NCI-H510A treated with DMSO at 0.1 percent for 48 hours (cell line): ENCODE measurements around the gene NFKBIZ.

Experiments used
- DNase-seq: peaks from one replicate; lab custom pipeline; 2025; lab: John Stamatoyannopoulos, UW

Gene NFKBIZ

GRCh38 chr3:101827211-101828174, 21.8 kb upstream of the NFKBIZ start:
- peak; percentile 68 for DNase-seq

- no peak for DNase-seq
Observed at GRCh38 chr3:101828276-101828675, 21.0 kb upstream of the NFKBIZ start.

DNA sequence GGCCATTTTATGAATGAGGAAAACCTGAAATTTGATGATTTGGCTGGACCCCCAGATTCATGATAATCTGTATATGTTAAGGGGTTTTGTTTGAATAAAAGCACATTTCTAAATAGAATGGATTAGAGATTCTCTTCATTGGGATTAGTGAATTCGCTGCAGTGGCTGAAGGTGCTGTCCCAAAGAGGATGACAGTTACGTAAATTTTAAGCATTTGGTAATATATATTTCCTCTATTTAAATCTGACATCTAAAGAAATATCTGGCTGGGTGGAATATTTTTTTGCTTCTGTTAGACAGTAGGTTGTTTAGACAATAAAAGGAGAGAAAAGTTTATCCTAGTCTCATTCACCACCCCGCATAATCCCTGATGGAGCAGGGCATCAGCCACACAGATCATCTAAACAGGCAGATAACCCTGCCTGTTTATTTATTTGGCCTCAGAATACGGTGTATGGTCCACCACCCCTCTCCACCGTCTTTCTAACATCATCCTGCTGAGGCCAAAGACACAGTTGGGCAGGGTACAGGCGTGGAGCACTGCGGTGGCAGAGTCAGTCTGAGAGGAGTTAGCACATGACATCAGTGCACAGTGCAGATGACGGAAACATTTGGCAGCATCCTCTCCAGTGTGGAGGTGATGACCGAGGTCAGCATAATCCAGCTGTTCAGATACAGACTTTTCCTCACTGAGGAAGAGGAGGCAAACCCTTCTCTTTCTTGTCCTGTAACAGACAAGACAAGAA, 20.4 kb upstream of the NFKBIZ start:
- no peak for DNase-seq

GRCh38 chr3:101829437-101829830, 19.9 kb upstream of the NFKBIZ start:
- DNase-seq: no peak

DNA sequence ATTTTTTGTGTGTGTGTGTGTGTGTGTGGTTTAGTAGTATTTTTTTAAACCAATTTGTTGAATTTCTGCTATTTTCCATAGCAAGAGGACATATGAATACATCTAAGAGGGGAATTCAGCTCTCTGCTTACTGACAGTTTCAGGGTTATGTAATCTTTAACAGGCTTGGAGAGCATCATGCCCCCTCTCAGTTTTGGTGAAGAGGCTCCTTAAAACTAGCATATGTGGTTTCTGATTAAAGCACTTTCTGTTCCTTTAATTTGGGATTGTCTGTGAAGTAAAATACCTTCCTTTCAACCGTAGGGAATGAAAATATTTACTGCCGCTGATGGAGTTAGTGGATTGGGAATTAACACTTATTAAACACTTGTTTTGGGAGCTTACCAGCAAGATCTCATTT, 19.4 kb upstream of the NFKBIZ start:
- no peak for DNase-seq

DNA sequence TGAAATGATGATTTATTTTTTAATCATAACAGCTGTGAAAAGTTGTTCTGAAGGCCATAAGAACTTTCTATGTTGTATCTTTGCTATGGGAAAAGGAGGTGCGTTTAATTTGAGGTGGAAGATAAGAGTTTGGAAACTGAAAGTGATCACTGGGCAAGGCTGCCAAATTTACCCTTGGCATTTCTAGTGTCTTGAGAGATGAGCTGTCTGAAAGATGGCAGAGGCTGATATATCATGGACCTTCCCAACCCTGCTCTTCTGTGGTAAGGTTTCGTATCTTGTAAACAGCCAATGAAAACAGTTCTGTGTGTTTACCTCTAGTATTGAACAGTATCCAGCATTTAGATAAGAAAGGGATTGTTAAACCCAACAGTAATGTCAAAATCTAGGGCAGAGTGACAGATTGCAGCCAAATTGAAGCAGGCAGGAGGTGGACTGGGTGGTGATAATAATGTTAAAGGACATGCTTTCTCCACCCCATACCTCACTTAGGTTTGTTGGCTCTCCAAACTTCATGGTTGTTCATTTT, 15.8 kb upstream of the NFKBIZ start:
- DNase-seq: no peak

GRCh38 chr3:101835676-101836075, 13.6 kb upstream of the NFKBIZ start:
- no peak for DNase-seq

DNA sequence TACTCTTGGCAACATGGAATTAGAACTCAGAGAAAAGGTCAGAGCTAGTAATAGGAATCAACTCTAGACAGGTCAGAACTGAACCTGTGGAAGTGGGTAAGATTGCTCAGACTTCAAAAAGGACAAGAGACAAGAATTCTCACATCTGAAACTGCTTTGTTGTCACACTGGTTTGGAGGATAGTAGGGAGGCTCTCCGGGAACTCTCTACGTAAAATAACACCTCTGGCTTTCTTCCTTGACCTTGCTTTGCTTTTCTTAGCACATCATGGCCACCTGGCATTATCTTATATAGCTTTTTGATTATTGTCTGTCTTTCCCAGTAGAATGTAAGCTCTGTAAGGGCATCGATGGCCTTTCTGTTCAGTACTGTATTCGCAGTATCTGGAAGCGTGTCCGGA, 13.2 kb upstream of the NFKBIZ start:
- no peak for DNase-seq

GRCh38 chr3:101836652-101837598, 12.4 kb upstream of the NFKBIZ start:
- DNase-seq: no peak

DNA sequence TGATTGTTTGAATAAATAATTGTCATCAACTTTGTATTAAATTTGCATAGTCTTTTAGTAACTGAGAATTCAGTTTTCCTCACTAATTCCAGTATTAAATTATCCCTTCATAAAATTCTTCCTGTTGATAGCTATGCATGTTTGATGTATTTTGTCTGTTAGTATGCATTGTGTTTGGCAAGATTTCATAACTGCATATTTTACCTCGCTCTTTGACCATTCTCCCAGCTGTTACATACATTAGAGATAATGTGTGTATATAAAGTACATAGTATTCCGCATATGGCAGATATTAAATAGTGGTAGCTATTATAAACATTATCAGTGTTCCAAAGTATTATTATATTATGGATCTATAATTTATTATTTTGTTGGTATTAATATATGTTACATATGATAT, 10.6 kb upstream of the NFKBIZ start:
- no peak for DNase-seq

GRCh38 chr3:101840066-101840465, 9.2 kb upstream of the NFKBIZ start:
- no peak for DNase-seq

DNA sequence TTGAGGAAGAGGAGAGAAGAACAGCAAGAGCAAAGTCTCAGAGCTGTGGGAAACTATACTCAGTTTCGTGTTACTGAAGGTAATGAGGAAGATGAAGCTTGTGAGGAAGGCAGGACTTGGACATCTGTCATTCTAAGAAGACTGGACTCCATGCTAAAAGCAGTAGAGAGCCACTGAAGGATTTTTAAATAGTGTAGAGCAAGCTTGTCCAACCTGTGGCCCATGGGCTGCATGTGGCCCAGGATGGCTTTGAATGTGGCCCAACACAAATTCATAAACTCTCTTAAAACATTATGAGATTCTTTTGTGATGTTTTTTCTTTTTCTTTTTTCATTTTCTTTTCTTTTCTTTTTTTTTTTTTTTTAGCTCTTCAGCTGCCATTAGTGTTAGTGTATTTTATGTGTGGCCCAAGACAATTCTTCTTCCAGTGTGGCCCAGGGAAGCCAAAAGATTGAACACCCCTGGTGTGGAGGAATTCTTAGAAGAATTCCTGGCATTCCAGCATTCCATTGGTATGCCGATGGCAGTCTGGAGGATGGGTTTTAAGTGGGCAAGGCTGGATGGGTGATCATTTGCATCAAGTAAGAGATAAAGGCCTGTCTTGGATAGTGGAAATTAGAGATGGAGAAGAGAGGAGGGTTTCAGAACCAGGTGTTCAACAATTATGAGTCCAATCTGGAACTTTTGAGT, 6.9 kb upstream of the NFKBIZ start:
- DNase-seq: no peak

- DNase-seq: no peak
Observed at GRCh38 chr3:101842935-101843330, 6.4 kb upstream of the NFKBIZ start.

DNA sequence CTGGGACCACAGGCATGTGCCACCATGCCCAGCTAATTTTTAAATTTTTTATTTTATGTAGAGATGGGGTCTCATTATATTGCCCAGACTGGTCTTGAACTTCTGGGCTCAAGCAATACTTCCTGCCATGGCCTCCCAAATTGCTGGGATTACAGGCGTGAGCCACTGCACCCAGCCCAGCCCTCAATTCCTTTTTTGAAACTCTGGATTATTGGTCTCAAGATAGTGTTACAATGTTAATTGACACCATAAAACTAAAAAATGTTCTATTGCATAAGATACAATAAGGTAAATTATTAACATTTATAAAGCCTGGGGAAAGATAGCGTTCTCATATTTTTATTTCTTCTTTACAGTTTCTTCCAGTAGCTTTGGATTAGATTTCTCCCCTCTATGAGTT, 3.9 kb upstream of the NFKBIZ start:
- DNase-seq: no peak

DNA sequence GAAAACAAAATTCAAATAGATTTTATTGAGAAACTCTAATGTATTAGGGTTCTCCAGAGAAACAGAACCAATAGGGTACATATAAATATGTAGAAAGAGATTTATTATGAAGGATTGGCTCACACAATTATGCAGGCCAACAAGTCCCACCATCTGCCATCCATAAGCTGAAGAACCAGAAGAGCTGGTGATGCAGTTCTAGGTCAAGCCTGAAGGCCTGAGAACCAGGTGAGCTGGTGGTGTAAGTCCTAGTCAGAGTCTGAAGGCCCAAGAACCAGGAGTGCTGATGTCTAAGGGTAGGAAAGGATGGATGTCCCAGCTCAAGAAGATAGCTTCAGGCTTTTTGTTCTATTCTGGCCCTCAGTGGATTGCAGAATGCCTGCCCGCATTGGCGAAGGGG, 2.6 kb upstream of the NFKBIZ start:
- DNase-seq: no peak

DNA sequence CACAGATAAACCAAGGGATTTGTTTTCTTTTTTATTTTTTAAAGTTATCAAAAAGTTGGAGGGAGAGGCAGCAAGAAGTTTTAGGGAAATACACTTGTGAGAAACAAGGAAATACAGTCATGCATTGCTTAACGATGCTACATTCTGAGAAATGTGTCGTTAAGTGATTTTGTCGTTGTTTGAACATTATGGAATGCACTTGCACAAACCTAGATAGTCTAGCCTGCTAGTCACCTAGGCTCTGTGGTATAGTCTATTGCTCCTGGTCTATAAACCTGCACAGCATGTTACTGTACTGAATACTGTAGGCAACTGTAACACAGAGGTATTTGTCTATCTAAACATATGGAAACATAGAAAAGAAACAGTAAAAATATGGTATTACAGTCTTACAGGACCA, 2.0 kb upstream of the NFKBIZ start:
- DNase-seq: no peak

- DNase-seq: no peak
Observed at GRCh38 chr3:101848326-101848725, 988 bp upstream of the NFKBIZ start.

DNA sequence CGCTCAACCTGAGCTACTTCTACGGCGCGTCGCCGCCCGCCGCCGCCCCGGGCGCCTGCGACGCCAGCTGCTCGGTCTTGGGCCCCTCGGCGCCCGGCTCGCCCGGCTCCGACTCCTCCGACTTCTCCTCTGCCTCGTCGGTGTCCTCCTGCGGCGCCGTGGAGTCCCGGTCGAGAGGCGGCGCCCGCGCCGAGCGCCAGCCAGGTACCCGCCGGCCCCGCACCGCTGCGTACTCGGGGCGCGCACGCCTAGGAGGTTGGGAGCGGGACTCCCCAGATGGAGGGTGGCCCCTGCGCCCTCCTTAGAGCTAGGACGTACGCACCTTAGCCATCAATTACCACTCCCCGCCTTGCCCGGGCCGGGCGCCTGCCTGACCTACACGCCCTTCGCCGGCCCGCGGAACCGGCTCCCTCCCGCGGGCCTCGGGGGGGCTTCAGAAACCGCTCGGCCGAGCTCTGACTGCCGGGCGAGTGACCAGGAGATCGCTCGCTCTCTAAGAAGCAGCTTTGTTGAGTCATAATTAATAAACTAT, 466 bp downstream of the NFKBIZ start:
- peak; percentile 2 for DNase-seq

DNA sequence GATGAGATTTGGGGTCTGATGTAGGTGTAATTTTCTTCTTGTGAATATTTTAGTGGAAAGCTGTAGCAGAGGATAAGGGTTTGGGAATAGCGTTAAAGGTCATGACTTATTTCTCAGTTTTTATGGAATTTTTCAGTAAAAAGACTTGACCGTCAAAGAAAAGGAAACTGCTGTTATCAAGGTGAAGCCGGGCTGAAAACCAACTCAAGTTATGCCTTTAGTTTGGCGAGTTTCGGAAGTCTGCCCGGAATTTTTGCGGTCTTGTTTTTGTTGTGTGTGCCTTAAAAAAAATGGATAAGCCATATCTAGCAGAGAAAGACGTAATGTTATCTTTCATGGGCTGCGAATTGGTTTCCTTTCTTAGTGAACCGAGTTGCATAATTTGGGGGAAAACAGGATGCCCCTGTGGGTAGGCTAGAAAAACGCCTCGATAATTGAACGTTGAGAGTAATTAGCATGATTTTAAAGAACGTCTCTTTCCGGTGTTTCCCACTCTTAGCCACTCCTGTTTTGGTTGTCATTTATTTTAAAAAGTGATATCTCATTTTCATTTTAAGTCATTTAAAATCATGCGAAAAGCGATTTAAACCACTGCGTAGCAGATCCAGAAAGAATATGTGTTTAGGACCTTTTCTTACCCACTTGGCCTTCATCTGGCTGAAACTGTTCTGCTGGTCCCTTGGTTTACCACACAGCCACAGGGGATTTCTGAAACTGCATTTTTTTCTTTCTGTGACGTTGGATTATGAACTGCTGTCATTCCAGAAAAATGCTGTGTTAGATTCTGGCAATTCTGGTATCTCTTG, 1.1 kb downstream of the NFKBIZ start:
- DNase-seq: no peak
